Hematopoietic multipotent progenitor cell treated with erythropoietin and hydrocortisone succinate and interleukin-3 and kit ligand, for 15 days (in vitro differentiated cells): ENCODE measurements around the gene MRPL11.
A peak's percentile ranks its signal among the peaks of the same experiment; 100 is the strongest.

Experiments used
- DNase-seq: peaks from one replicate; pipeline ENCODE4 v3.0.0-alpha.2; 2015; ENCODE audit warnings: low spot score

Gene MRPL11

DNA sequence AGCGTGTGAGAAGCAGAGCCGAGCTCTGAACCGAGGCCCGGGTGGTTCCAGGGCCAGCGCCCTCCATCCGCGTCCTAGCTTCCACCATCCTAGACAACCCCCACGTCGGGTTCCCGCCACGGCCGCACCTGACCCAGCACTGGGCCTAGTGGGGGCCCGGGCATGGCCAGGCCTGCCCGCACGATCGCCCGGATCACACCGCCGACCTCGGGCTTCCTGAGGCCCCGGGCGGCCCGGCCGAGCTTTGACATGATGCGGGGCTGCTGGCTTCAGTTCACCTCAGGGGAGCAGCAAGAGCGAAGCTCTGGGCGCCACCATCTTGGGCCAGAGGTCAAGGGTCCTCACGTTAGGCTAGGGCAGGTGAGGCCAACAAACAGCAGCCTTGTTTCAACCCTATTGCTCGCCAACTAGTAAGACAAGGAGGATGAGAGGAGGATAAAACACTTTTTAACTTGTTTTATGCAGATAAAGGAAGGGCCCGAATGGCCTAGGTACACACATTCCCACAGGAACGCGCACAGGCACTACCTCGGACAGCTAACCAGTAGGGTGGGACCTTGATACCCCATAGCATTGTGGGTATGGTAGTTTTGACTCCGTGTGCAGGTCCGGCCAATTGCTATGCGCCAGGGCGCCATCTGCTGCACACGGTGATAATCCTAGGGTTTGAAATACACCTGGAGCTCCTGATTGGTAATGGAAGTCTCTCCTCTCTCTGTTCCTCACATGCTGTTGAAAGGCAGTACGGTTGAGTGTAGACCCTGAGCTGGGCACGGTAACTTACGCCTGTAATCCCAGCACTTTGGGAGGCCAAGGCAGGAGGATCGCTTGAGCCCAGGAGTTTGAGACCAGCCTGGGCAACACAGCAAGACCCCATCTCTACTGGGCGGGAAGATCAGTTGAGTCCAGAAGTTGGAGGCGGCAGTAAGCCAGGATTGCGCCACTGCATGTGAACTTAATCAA lies at the start of gene MRPL11:
Gene MRPL11, minus strand, starts transcription at position 345 of the 963 bp plus-strand sequence. Its CDS starts 94 bp downstream, at position 251.
- peak; percentile 95 for DNase-seq

- no peak for DNase-seq
Observed at GRCh38 chr11:66484806-66485380, 46.2 kb upstream of the MRPL11 start.

DNA sequence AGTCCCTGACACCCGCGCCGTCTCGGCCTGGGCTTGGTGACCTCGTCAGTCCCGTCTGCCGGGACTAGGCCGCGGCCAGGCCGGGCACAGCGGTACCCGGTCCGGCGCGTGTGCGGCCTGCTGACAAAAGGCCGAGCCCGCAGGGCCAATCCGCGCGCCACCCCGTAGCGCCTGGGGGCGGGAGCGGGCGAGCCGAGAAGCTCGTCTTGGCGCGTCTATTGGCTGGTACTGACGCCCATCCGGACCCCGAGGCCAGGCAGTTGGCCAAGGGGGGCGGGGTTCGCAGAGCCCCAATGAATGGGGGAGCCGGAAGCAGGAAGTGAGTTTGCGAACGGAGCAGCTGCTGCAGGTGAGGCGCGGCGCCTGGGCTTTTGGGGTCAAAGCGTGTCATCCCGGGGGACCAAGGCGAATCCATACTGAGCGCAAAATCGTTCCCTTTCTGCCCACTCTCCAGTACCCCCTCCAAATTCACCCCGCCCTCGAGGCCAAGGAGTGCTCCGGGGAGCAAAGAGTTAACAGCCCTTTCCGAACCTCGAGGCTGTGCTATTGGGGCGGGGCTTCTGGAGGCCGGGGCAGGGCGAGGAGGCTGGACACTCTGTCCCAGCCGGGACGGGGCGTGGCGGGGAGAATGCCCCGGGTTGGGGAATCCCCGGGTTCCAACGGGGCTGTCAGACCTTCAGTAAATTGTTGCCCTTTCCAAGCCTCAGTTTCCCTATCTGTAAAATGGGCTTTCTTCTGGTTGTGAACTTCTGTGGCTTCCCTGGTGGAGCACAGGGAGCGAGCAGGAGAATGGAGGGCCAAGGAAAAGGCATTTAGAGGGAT lies 41.7 kb upstream of the MRPL11 start, which contains the start of gene DPP3:
Gene DPP3, plus strand, starts transcription at position 318 of the 822 bp plus-strand sequence. CDS start 1,767 bp downstream, outside the sequence.
- DNase-seq, result peak; percentile 97

DNA sequence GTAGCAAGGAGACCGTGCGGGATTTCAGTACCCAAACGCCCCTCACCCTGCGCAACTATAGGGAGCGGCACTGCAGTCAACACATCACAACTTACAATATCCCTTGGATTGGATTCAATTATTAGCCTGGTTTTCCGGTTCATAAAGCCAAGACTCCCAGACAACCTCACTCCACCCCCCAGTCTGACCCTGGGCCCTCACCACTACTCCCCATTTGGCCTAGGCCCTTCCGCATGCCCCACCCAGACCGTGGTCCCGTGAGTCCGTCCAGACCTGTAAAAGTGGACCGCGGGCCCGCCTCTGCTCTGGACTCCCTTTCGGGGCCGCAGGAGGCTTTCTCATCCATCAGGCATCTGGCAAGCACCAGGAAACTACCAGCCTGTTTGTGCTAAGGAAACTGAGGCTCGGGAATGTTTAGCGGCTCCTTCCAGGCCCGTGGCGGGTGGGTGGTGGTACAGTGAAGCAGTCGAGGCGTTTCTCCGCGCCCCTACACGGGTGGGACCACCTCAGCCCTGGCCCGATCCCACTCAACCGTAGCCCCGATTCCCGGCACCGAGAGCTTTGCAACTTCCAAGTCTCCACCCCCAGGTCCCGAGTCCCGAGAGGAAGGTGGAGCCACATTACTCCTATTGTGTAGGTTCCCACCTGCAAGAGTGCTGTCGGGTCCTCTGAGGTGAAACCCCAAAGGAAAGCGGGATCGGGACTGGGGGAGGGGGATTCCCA lies 40.9 kb upstream of the MRPL11 start:
- no peak for DNase-seq

- DNase-seq, result peak; percentile 39
Observed at GRCh38 chr11:66478729-66479393, 40.2 kb upstream of the MRPL11 start.

DNA sequence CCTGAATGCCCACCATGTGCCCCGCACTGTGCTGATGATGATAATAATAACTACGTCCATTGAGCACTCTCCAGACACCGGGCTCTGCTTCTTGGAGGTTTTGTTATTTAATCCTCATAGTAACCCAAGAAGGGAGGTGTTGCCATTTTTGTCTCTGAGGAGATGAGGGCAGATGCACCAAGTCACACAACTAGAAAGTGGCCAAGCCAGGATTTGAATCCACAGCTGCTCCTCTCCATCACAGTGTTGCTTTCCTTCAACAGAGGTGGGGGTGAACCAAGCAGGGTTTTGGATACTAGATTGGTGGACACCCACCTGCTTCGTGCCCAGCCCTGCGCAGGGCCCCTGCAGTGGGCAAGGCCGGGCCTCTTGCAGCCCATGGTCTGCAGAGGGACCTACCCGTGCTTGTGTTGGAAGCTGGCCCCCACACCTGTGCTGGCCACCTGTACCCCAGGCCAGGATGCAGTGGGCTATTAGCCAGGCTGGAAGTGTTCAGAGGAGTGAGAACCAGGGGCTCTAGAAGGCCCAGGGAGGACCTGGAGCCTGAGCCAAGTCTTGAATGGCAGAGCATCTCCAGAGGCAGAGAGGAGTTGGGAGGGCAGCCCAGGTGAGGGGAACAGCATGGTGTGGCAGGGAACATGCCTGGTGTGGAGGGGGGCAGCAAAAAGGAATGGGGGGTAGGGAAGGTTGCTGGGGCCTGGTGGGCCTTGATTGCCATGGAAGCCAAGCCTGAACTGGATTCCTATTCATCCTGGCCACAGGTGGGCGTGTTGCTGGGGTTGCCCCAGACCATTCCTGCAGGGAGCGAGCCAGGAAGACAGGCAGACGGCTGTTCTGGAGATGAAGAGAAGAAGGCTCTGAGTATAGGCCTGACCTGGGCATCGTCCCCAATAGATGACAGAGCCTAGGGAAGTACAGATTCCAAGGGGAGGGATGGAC lies 38.9 kb upstream of the MRPL11 start:
- no peak for DNase-seq

- no peak for DNase-seq
Observed at GRCh38 chr11:66476841-66477251, 38.2 kb upstream of the MRPL11 start.

DNA sequence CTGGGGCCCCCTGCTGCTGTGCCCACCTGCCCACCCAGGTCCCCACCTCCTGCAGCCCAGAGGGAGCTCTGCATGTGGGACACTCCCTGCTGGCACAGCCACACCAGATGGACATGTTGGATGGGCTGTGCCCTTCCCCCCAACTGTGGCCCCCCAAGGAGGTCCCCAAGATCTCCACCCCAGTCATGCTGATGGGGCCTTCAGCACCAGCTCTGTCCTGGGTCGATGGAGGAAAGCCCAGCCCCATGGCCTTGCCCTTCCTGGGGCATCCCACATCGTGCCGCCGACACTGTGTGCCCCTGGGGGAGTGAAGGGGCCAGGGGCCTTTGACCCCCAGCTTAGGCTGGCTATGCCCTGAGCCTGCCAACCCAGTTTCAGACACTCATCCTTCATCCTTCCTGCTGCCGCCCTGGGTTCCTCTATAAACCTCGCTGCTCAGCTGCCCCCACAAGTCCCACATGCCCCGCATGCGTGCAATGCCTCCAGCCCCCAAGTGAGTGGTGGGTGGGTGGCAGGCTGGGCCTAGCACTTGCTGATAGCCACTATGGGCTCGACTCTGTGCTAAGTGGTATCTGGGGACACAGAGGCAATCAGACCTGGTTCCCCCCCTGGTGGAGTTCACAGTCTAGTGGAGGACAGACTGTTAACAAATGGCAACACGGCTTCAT lies 37.7 kb upstream of the MRPL11 start:
- no peak for DNase-seq

DNA sequence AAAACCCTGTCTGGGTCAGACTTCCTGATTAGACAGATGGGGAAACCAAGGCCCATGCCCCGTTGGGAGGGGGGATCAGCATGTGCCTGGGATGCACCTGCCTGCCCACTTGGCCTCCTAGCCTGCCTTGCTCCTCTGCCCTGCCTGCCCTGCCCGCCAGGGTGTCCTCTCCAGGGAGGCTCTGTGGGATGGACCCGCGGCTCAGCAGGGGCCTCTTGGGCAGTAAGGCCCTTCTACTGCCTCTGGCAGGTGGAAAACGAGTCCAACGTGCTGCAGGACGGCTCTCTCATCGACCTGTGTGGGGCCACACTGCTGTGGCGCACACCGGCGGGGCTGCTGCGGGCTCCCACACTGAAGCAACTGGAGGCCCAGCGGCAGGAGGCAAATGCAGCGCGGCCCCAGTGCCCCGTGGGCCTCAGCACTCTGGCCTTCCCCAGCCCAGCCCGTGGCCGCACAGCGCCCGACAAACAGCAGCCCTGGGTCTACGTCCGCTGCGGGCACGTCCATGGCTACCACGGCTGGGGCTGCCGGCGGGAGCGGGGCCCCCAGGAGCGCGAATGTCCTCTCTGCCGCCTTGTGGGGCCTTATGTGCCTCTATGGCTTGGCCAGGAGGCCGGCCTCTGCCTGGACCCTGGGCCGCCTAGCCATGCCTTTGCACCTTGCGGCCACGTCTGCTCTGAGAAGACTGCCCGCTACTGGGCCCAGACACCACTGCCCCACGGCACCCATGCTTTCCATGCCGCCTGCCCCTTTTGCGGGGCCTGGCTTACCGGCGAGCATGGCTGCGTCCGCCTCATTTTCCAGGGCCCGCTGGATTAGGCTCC lies 36.9 kb upstream of the MRPL11 start:
- no peak for DNase-seq

DNA sequence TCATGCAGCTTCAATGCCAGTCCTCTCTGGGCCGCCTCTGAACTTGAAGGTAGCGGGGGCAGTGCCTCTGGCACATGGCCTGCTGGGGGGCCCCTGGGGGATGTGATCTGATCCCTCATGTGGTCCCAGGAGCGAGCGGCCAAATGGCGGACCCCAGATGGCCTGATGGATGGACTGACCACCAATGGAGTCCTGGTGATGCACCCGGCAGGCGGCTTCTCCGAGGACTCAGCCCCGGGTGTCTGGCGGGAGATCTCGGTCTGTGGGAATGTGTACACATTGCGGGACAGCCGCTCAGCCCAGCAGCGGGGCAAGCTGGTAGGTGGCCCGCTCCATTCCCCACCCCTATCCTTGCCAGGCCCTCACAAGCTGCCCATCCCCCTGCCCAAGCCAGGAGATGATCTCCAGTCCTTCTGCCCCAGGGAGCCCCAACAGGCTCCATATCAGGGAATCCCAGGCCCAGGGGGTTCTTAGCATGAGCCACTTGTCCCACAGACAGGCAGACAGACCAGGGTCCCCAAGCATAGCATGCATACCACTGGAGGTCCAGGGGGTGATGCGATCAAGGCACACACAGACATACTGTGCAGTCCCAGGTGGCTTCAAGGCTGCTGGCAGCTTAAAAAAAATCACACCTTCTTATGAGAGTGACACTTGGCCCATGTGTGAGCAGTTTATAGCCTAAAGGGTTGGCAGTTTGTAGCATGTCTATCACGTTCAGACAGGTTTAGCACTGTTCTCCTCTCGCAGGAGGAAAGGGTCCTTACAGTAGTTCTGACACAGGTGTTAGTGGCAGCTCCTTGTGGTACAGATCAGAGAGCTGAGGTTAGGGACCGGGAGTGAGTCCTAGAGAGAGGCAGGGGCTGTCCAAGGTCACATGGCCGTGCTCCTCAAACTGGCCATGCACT lies 35.2 kb upstream of the MRPL11 start:
- no peak for DNase-seq

DNA sequence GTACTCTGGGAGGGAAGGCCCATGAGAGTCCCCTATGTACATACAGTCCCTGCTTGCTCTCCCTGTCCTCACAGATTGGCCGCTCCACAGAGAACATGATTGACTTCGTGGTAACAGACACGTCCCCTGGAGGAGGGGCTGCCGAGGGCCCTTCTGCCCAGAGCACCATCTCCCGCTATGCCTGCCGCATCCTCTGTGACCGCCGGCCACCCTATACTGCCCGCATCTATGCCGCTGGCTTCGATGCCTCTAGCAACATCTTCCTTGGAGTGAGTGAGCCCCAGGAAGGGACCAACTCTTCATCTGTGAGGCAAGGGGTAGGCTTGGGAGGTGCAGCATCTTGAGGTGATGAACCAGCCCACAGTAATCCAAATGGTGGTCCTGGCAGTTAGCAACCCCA lies 34.5 kb upstream of the MRPL11 start:
- no peak for DNase-seq

GRCh38 chr11:66472054-66472453 lies 33.4 kb upstream of the MRPL11 start:
- DNase-seq, result no peak

- DNase-seq, result no peak
Observed at GRCh38 chr11:66471142-66471541, 32.5 kb upstream of the MRPL11 start.

- DNase-seq, result no peak
Observed at GRCh38 chr11:66470015-66470414, 31.4 kb upstream of the MRPL11 start.

DNA sequence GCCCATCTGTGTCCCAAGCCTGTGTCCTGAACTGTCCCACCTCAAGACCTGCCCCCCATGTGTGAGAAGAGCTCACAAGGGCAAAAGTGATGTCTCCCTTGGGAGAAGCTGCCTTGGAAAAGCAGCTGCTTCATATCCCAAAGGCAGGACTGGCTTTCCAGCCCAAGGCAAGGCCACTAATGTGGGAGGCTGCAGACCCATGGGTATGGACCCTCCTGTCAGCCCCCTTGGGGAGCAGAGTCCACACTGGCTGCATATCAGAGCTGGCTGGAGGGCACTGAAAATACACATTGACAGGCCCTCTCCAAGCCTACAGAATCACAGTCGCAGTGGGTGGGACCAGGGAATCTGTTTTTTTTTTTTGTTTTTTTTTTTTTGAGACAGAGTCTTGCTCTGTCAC lies 30.8 kb upstream of the MRPL11 start:
- no peak for DNase-seq

GRCh38 chr11:66468691-66469090 lies 30.0 kb upstream of the MRPL11 start:
- DNase-seq, result no peak

DNA sequence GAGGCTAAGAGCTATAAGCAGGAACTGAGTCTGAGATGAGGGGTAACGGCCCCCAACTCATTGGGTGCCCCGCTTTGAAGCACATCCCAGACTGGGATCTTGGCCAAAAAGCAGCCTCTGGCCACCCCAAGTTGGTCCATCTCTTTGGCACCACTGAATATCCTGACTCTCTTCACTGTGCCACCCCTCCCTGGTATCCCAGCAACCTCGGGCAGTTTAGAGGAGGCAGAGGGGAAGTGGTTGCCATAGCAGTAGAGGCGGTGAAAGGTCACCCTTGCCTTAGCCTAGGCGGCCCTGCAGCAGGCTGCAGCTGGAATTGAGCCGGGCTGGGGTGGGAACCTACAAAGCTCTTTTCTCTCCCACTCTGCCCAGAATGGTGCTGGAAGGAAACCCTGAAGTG lies 29.1 kb upstream of the MRPL11 start:
- no peak for DNase-seq
